Gastrocnemius medialis (tissue), 4 donors: ENCODE results near the gene RTP5. TPM values are rescaled to one million over a fixed set of nuclear protein-coding genes. Genes with fewer than 3 reads are reported as not detected.
"Not testable (repeated sequence)": the region's sequence is repeated elsewhere in the genome, so short reads cannot be mapped to it uniquely, and the experiment has no call there.

ENCODE experiments used
- ATAC-seq, 2 donors: fragments of 150-250 bp; one replicate each; pipeline ENCODE4 v1.9.1; 2016
- DNase-seq, 2 donors: peaks; one replicate each; pipeline ENCODE4 v3.0.0-alpha.2; 2019
- H3K27ac ChIP-seq, 4 donors: fragments of 200-600 bp; sonication (generic); 1 replicate in 1 of 4; 2 replicates in 3 of 4; pipeline ENCODE4 v1.5.1; 2016 to 2018; ENCODE audit warnings: mild to moderate bottlenecking in 2 of 4, moderate library complexity in 1 of 4
- H3K27me3 ChIP-seq, 3 donors: fragments of 200-600 bp; sonication (generic) in 2 of 3; 1 replicate in 1 of 3; 2 replicates in 2 of 3; pipeline versions ENCODE4 v1.5.1 to v1.6.0; 2016 to 2019; ENCODE audit warnings: mild to moderate bottlenecking in 1 of 3, moderate library complexity in 1 of 3
- H3K36me3 ChIP-seq, 2 donors: fragments of 200-600 bp; sonication (generic) in 1 of 2; one replicate each; pipeline ENCODE4 v1.5.1; 2017 to 2018
- H3K4me1 ChIP-seq, 2 donors: fragments of 200-600 bp; sonication (generic) in 1 of 2; one replicate each; pipeline ENCODE4 v1.5.1; 2016 to 2017; ENCODE audit warnings: mild to moderate bottlenecking in 2 of 2
- H3K4me3 ChIP-seq, 4 donors: fragments of 200-600 bp; sonication (generic) in 3 of 4; 1 replicate in 1 of 4; 2 replicates in 3 of 4; pipeline ENCODE4 v1.5.1; 2016 to 2019; ENCODE audit warnings: mild to moderate bottlenecking in 2 of 4
- H3K9me3 ChIP-seq, 3 donors: fragments of 200-600 bp; sonication (generic) in 2 of 3; 1 replicate in 1 of 3; 2 replicates in 2 of 3; pipeline ENCODE4 v1.5.1; 2016 to 2019
- CTCF ChIP-seq, 5 experiments: fragments of 450-650 bp in 3 of 5; fragments of 200-600 bp in 2 of 5; sonication (generic) in 2 of 5; IDR thresholded peaks in 4 of 5; conservative IDR thresholded peaks in 1 of 5; 1 replicate in 4 of 5; 2 replicates in 1 of 5; pipeline ENCODE4 v1.5.1; 2016 to 2019; ENCODE audit warnings: antibody characterized with exemption in 5 of 5, mild to moderate bottlenecking in 3 of 5, moderate library complexity in 3 of 5
- POLR2A ChIP-seq, 2 donors: fragments of 450-650 bp; IDR thresholded peaks; one replicate each; pipeline ENCODE4 v1.6.1; 2017; ENCODE audit warnings: antibody characterized with exemption in 2 of 2, mild to moderate bottlenecking in 2 of 2, moderate library complexity in 2 of 2
- in situ Hi-C, 4 donors: fragments of 200-750 bp; cut with MboI; loops; one replicate each; pipeline versions ENCODE4 v1.15.0 to v1.8.0; 2017; ENCODE audit warnings: low sequenced_read_pairs in 4 of 4
- intact Hi-C: fragments of 100-400 bp; cut with DNase I; formaldehyde crosslinking; loops from one replicate; pipeline ENCODE4 v1.15.1; 2023; ENCODE audit warnings: low total_unique reads
- total RNA-seq, 4 donors: library from RNA; depleted of rRNA; stranded (reverse); fragments of >200 nt; gene quantifications; one replicate each; pipeline versions ENCODE4 v1.1.0 to v1.2.3, GENCODE V29; 2016

Gene RTP5
- total RNA-seq, 4 donors from 2014 or later = not detected

- no peaks in the 10 kb centered on the region for H3K9me3 ChIP-seq
- DNase-seq (no peak), ATAC-seq (no peak)
- in situ Hi-C loops = no loop called here
- no peak overlapping the region for H3K27ac ChIP-seq
- no peaks in the 10 kb centered on the region for H3K4me1 ChIP-seq
- no peak overlapping the region for H3K4me3 ChIP-seq
- intact Hi-C loops = no loop called here
- no peaks in the 10 kb centered on the region for H3K27me3 ChIP-seq
- no peak for TF ChIP-seq POLR2A (IDR thresholded peaks at IDR 0.05)
- TF ChIP-seq CTCF (IDR thresholded peaks at IDR 0.05 in 4 of 5, conservative IDR thresholded peaks at IDR 0.05 in 1 of 5) = no peak
- H3K36me3 ChIP-seq = no peaks in the 10 kb centered on the region
Observed at GRCh38 chr2:241912021-241912555, 42.6 kb downstream of the RTP5 start.

- TF ChIP-seq CTCF (IDR thresholded peaks at IDR 0.05 in 4 of 5, conservative IDR thresholded peaks at IDR 0.05 in 1 of 5) (no peak), POLR2A (IDR thresholded peaks at IDR 0.05) (no peak)
- H3K36me3 ChIP-seq = no peaks in the 10 kb centered on the region
- no peaks in the 10 kb centered on the region for H3K4me1 ChIP-seq
- DNase-seq = no peak
- in situ Hi-C loops = no loop called here
- H3K27ac ChIP-seq = no peak overlapping the region
- H3K9me3 ChIP-seq = no peaks in the 10 kb centered on the region
- H3K4me3 ChIP-seq = no peak overlapping the region
- intact Hi-C loops = no loop called here
- no peak for ATAC-seq
- H3K27me3 ChIP-seq = no peaks in the 10 kb centered on the region
Observed at GRCh38 chr2:241913703-241914102, 44.2 kb downstream of the RTP5 start.

GRCh38 chr2:241914542-241914941 lies 45.0 kb downstream of the RTP5 start:
- intact Hi-C loops = no loop called here
- Histone ChIP-seq H3K36me3 (no peaks in the 10 kb centered on the region), H3K27me3 (no peaks in the 10 kb centered on the region), H3K9me3 (no peaks in the 10 kb centered on the region), H3K4me3 (no peak overlapping the region), H3K27ac (no peak overlapping the region), H3K4me1 (no peaks in the 10 kb centered on the region)
- ATAC-seq (no peak), DNase-seq (no peak)
- no peak for TF ChIP-seq CTCF (IDR thresholded peaks at IDR 0.05 in 4 of 5, conservative IDR thresholded peaks at IDR 0.05 in 1 of 5)
- no peak for TF ChIP-seq POLR2A (IDR thresholded peaks at IDR 0.05)
- in situ Hi-C loops = no loop called here

- H3K36me3 ChIP-seq, H3K27me3 ChIP-seq, H3K4me3 ChIP-seq, in situ Hi-C loops, ATAC-seq, H3K27ac ChIP-seq, H3K9me3 ChIP-seq, H3K4me1 ChIP-seq, intact Hi-C loops, DNase-seq: not testable (repeated sequence)
Observed at GRCh38 chr2:241921631-241922030, 52.1 kb downstream of the RTP5 start.

- Histone ChIP-seq H3K27me3 (no peaks in the 10 kb centered on the region), H3K4me3 (no peak overlapping the region), H3K36me3 (no peaks in the 10 kb centered on the region), H3K27ac (no peak overlapping the region), H3K9me3 (no peaks in the 10 kb centered on the region), H3K4me1 (no peaks in the 10 kb centered on the region)
- in situ Hi-C loops = no loop called here
- no peak for ATAC-seq
- no peak for DNase-seq
- intact Hi-C loops = no loop called here
- TF ChIP-seq CTCF (IDR thresholded peaks at IDR 0.05 in 4 of 5, conservative IDR thresholded peaks at IDR 0.05 in 1 of 5) (no peak), POLR2A (IDR thresholded peaks at IDR 0.05) (no peak)
Observed at GRCh38 chr2:241922411-241922810, 52.9 kb downstream of the RTP5 start.

GRCh38 chr2:241922816-241923601 lies 53.5 kb downstream of the RTP5 start:
- H3K36me3 ChIP-seq, H3K27me3 ChIP-seq, intact Hi-C loops, in situ Hi-C loops, ATAC-seq, H3K9me3 ChIP-seq, H3K4me1 ChIP-seq, H3K4me3 ChIP-seq, DNase-seq, H3K27ac ChIP-seq: not testable (repeated sequence)
